Astrocyte of the spinal cord (primary cell): ENCODE measurements around the gene GJB4.

Experiments used
- DNase-seq: peaks from one replicate; pipeline ENCODE4 v3.0.0; 2011; ENCODE audit warnings: low read depth, low spot score
- H3K4me3 ChIP-seq: 2 replicates; pipeline ENCODE4 v1.5.1; 2011; ENCODE audit warnings: low read depth, mild to moderate bottlenecking, low read length, moderate library complexity
- CTCF ChIP-seq: IDR thresholded peaks from 2 replicates; pipeline ENCODE4 v1.5.1; 2012; ENCODE audit warnings: low read depth, mild to moderate bottlenecking, low read length, inconsistent platforms
- in situ Hi-C: cut with HindIII; loops from 2 replicates; pipeline ENCODE4 v1.10.0; 2017; ENCODE audit warnings: low sequenced_read_pairs

GJB4 gene

GRCh38 chr1:34785875-34786470 is 26.4 kb downstream of the GJB4 start:
- DNase-seq, result no peak
- in situ Hi-C loops, result no loop called here
- H3K4me3 ChIP-seq, result no peak overlapping the region
- TF ChIP-seq CTCF, result no peak

- peak; percentile 60 for DNase-seq
- TF ChIP-seq CTCF, result peak; percentile 90
- H3K4me3 ChIP-seq, result no peak overlapping the region
- in situ Hi-C loops, result no loop called here
Measured at GRCh38 chr1:34786521-34787325, 27.2 kb downstream of the GJB4 start.

GRCh38 chr1:34787461-34788420 is 28.2 kb downstream of the GJB4 start:
- H3K4me3 ChIP-seq, result no peak overlapping the region
- in situ Hi-C loops, result no loop called here
- peak; percentile 13 for TF ChIP-seq CTCF
- DNase-seq, result no peak

GRCh38 chr1:34790985-34791384 is 31.4 kb downstream of the GJB4 start:
- no peak for TF ChIP-seq CTCF
- DNase-seq, result no peak
- H3K4me3 ChIP-seq, result no peak overlapping the region
- in situ Hi-C loops, result no loop called here

- DNase-seq, result no peak
- in situ Hi-C loops, result no loop called here
- TF ChIP-seq CTCF, result no peak
- H3K4me3 ChIP-seq, result no peak overlapping the region
Measured at GRCh38 chr1:34792424-34792823, 32.9 kb downstream of the GJB4 start.

- no peak within 1 kb of the TSS for H3K4me3 ChIP-seq
- in situ Hi-C loops, result no loop called here
- TF ChIP-seq CTCF, result no peak
- DNase-seq, result no peak
Measured at GRCh38 chr1:34792868-34793727, 33.6 kb downstream of the GJB4 start, which contains the start of gene GJA4. Gene GJA4 (plus strand): TSS chr1:34792999. CDS start chr1:34794214, 1,215 bp downstream.
